Head of caudate nucleus (tissue), 42 donors: ENCODE results near the gene SPATA3.

Experiments
- DNase-seq, 42 donors: peaks; one replicate each; pipeline versions ENCODE4 v3.0.0 to v3.0.0-alpha.2; 2020 to 2021; ENCODE audit warnings: mixed read lengths in 7 of 42
- intact Hi-C: fragments of 100-400 bp; cut with DNase I; formaldehyde crosslinking; loops from one replicate; pipeline ENCODE4 v1.15.0; 2022

The SPATA3 gene

DNA sequence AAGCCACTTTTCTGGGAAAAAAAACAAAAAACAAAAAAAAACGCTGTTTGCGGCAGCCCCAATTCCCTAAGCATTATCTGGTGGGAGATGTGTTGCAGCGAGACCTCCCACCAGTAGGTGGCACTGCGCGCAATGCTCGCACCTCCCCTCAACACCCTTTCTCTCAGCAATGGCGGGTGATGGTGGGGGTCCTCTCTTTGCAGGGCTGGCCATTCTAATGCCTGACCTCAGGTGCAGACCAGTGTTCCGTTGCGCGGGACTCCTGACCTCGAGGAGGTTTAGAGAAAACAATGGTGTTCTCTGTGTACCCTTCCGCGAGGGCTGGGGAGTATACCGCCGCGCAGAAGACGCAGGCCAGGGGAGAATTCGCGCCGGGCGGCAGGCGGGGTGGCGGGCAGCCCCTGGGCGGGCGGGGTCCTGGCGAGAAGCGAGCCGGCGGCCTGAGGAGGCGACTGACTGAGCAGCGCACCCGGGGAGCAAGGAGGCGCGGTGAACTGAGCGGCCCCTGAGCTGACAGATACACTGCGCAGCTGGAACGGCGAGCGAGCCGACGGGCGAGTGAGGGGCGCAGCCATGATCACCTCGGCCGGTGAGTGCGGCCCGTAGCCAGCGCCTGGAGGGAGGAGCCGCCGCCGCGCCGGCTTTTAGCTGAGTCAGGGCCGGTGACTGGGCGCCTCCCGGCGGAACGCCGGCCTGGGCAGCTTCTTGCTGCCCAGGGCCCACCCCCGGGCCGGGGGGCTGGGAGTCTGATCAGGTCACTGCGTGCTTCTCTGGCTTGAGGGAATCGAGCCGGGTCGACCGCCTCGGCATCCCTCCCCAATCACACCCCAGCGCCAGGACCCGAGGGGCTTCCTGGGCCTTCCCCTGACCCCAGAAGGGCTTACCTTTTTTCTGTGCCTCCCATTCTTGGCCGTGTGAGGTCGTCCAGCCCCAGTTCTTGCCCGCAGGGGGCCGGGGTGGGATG is 60.8 kb downstream of the SPATA3 start, which contains the start of gene PSMD1:
Gene PSMD1, plus strand, starts transcription at position 415 of the 964 bp plus-strand sequence. Its CDS starts 159 bp downstream, at position 574.
- intact Hi-C loops: loop anchor here (10.0 kb wide), 1 partner anchor 192 kb away; the partner anchor contains the start of gene ITM2C
- peak; percentile 86 to 98 (median 94) for DNase-seq

DNA sequence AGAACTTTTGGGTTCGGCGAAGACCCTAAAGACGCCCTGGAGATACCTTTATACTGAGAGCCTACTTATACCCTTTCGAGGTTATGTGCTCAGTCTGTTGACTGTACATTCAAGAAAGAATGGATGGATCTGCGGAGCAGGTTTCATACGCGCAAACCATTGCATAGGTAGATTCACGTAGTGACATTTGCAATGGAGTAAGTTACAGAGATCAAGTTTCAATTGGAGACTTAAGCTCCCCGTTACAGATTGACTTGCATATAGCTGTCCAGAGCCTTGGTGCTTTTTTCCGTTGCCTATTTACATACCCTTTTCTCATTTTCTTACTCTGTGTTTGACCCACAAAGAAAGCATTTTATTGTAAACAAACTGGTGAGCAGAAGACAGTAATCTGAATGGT is 61.7 kb downstream of the SPATA3 start:
- intact Hi-C loops: loop anchor here (10.0 kb wide), 1 partner anchor 193 kb away; the partner anchor contains the start of gene ITM2C
- no peak for DNase-seq
